Activated CD8-positive, alpha-beta memory T cell treated with anti-CD3 and anti-CD28 coated beads for 36 hours (primary cell): ENCODE measurements around the gene UQCC2. TPM values are rescaled to one million over a fixed set of nuclear protein-coding genes. Genes with fewer than 3 reads are reported as not detected.

Source experiments
- CTCF ChIA-PET: fragments of 350-600 bp; sonication (Branson Sonifier 250); formaldehyde crosslinking; loops from one replicate; lab custom pipeline; 2021; ENCODE audit warnings: antibody characterized with exemption; lab: Charles Lee
- POLR2A ChIA-PET: fragments of 350-600 bp; sonication (Branson Sonifier 250); formaldehyde crosslinking; loops from one replicate; lab custom pipeline; 2021; ENCODE audit warnings: antibody characterized with exemption; lab: Charles Lee
- total RNA-seq, 2 experiments: library from RNA; stranded (reverse); gene quantifications; one replicate each; pipeline ENCODE4 v1.2.3, GENCODE V29; 2021

The UQCC2 gene
- total RNA-seq, 2 experiments from 2014 or later = 150 to 154 TPM

DNA sequence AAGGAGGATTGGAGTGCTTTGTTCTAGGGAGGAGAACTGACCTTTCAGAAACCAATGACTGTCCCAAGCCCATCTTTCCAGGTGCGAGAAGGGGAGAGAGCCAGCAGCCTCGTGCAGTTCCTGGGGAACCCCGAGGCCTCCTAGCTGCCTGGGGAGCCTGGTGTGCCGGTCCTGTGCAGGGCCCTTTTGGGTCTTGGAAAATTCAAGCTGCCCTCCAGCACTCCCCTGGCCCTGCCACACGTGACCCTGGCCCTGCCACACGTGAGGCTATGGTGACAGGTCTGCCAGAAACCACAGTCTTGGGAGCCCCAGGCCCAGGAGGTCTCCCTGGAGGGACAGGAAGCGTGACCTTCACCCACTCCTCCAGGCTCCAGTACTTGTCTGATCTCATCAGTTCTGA lies 19.5 kb upstream of the UQCC2 start:
- ChIA-PET CTCF (interaction anchor here (1.2 kb wide), 1 partner anchor 9 kb away, joined by 3 read pairs; no protein-coding TSS in a partner anchor), POLR2A (no interaction called here)

- ChIA-PET CTCF (interaction anchor here (1.2 kb wide), 1 partner anchor 9 kb away, joined by 3 read pairs; no protein-coding TSS in a partner anchor), POLR2A (no interaction called here)
These were observed 19.1 kb upstream of the UQCC2 start for GRCh38 chr6:33730611-33731010.

DNA sequence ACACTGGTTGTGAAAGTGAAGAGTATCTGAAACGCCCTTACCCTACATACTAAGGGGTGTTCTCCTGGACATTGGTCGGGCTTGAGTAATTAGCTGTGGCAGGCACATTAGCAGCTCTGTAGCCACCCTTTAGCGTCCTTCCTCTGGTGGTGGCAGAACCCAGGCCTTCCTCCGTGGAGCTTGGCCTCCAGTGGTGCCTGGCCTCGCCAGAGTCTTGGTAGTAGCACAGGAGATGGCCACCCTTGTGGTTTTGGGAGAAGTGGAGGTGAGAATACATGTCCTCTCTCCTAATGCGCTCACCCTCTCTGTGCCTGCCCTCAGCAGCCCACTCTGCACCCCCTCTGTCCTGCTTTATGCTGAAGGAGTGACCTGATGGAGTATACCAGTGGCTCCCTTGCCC lies 17.6 kb upstream of the UQCC2 start:
- CTCF ChIA-PET = interaction anchor here (1.0 kb wide), 1 partner anchor 15 kb away, joined by 3 read pairs; no protein-coding TSS in a partner anchor
- POLR2A ChIA-PET = no interaction called here

DNA sequence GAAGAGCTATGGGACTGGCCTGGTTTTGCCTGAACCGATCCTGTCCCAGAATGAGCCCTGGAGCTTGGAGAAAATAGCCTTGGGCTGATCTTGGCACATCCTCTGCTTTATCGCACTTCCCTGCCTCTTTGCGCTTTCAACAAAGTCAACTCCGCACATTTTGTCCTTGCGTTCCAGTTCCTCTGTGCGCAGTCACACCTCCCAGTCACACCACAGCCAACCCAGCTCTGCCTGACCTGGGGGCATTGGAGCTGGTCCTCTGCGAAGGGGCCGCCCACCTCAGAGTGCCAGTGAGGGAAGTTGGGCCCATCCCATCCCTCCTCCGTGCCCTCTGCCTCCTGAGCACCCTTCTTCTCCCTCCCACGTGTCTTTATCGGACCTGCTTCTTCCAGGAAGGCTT lies 16.9 kb upstream of the UQCC2 start:
- CTCF ChIA-PET = interaction anchor here (1.0 kb wide), 1 partner anchor 16 kb away, joined by 3 read pairs; no protein-coding TSS in a partner anchor
- POLR2A ChIA-PET = no interaction called here

GRCh38 chr6:33727932-33728331 lies 16.4 kb upstream of the UQCC2 start:
- ChIA-PET CTCF (no interaction called here), POLR2A (no interaction called here)

- CTCF ChIA-PET = no interaction called here
- POLR2A ChIA-PET = no interaction called here
These were observed 15.6 kb upstream of the UQCC2 start for GRCh38 chr6:33727126-33727525.

- CTCF ChIA-PET = no interaction called here
- POLR2A ChIA-PET = no interaction called here
These were observed 15.2 kb upstream of the UQCC2 start for GRCh38 chr6:33726696-33727095.

DNA sequence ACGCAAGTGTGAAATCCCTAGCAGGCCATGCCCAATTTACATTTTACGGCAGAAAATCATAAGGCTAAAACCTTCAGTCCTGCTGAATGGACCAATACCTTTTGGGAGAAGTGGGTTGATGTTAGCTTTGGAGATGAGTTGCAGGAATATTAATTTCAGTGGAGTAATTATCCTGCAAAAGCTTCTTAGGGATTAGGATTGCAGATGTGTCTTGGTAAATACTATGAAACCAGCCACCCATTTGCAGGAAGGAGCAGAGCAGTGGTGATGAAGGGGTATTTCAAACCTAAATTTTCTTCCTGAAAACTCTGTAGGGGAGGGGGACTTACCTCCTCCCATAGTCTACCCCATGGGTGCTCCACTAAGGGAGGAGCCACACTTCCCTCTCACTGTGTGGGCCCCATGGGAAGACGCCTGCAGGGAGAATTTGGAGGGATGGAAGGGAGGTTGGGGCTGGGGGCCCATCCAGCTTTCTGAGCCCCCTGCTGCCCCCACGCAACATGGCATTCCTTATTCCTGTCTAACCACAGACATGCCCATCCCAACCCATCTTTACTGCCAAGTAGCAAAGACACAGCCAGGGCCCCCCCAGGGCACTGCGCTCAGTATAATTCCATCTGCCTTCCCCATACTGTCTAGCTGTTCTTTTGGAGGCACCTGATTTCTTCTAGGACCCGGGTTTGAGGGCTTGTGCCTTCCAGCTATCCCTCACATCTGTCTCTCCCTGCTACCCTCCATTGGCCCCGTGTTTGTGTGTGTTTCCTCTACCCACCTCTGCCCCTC lies 14.6 kb upstream of the UQCC2 start:
- ChIA-PET CTCF (no interaction called here), POLR2A (interaction anchor here (0.6 kb wide), 1 partner anchor 30 kb away, joined by 3 read pairs; no protein-coding TSS in a partner anchor)

DNA sequence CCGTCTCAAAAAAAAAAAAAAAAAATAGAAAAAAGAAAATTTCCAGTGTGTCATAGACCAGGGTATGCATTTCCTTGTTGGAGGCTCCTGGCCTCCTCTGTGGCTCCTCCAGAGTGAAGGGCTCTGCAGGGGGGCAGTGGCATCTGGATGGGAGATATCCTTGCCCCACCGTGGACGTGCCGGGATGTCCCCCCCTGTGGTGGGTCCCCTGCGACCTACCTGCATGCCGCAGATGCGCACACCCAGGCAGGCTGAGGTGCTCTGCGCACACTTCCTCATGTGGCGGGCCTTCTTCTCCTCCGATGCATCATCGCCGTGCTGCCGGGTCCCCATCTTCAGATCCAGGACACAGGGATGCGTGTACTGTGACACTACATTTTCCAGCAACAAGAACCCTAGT lies 13.7 kb upstream of the UQCC2 start:
- CTCF ChIA-PET = no interaction called here
- POLR2A ChIA-PET = no interaction called here

- POLR2A ChIA-PET = no interaction called here
- CTCF ChIA-PET = interaction anchor here (0.5 kb wide), 1 partner anchor 44 kb away, joined by 3 read pairs; no protein-coding TSS in a partner anchor
These were observed 12.9 kb upstream of the UQCC2 start for GRCh38 chr6:33724102-33725023.

DNA sequence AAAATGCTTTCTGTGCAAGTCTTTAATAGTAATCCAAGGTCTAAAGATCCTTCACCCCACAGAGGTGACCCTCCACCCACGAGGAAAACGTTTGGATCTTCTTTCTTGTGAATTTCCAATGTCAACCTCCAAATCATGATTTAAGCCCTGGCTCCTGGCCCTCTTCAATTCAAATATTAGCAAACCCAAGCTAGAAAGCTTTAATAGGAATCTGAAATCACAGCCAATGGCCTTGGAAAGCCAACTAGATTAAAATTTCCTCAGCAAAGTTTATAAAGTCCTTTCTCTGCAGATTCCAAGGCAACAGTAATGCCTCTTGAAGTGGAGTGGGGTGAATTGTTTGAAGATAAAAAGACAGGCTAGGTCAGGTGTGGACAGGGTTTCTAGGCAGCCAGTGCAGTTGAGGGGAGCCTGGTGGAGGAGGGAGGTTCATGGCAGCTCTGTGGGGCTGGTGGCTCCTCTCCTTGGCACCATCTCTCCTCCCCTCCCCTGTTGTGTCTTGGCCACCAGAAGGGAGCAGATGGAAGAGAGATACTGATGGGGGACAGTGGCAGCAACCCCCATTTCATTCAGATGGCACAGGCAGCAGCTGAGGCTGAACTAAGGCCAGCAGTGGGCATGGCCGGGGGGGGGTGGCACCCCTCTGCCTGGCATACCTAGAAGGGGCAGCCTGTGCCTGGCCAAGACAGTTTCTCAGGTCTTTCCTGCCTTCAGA lies 12.0 kb upstream of the UQCC2 start:
- ChIA-PET POLR2A (no interaction called here), CTCF (interaction anchor here (1.4 to 1.9 kb wide), 2 partner anchors 12 to 23 kb away, joined by 4 to 7 read pairs; partner anchors contain the start of gene UQCC2)

GRCh38 chr6:33722103-33722623 lies 10.7 kb upstream of the UQCC2 start:
- CTCF ChIA-PET = interaction anchor here (1.0 to 1.9 kb wide), 3 partner anchors 9 to 22 kb away, joined by 3 to 7 read pairs (median 4); partner anchors contain the start of gene UQCC2
- POLR2A ChIA-PET = no interaction called here

DNA sequence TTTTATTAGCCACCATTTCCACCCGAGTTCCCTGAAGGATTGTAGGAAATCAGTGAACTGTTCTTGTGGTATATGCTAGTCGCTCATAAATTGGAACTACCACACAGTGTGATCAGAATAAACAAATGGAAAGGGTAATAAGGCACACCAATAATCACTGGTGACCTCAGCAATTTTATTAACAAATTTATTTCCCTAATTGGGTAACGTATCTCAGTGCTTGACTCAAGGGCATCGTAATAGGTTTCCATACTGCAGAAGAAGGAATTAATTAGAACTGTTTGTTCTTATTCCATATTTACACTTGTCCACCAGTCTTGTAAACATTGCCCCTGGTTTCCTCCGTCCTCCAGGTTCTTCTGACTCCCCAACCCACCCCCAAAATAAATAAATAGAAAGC lies 10.0 kb upstream of the UQCC2 start:
- POLR2A ChIA-PET = no interaction called here

GRCh38 chr6:33720998-33721397 lies 9.5 kb upstream of the UQCC2 start:
- POLR2A ChIA-PET = no interaction called here
- CTCF ChIA-PET = interaction anchor here (1.1 kb wide), 1 partner anchor 9 kb away, joined by 3 read pairs; the partner anchor contains the start of gene UQCC2

More for the DNA sequence above, 10.0 kb upstream of the UQCC2 start:
- CTCF ChIA-PET = interaction anchor here (1.0 kb wide), 1 partner anchor 10 kb away, joined by 3 read pairs; no protein-coding TSS in a partner anchor

DNA sequence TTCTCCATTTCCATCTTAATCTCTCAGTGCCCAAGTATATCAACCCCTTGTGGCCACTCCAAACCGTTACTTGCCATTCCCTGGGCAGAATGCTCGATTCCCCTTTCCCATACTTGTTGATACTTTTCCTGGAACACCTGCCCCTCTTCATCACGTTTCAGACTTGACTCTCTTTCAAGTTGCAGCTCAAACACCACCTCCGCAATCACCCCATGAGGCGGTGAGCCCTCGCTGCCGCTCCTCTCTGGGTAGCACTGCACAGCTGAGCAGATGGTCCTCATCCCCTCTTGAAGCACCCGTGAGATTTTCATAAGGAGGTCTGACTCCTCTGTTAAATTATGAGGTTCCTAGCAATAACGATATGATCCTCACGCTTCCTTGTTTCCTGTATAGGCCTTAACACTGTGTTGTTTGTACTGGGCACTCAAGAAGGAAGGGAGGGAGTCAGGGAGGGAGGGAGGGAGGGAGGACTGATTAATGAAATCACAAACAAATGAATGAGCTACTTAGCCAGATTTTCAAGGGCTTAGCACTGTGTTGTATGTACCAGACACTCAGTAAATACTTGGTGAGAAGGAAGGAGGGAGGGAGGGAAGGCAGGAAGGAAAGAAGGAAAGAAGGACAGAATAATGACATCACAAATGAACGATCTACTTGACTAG lies 8.0 kb upstream of the UQCC2 start:
- CTCF ChIA-PET = interaction anchor here (1.1 kb wide), 1 partner anchor 8 kb away, joined by 3 read pairs; the partner anchor contains the start of gene UQCC2
- POLR2A ChIA-PET = no interaction called here

DNA sequence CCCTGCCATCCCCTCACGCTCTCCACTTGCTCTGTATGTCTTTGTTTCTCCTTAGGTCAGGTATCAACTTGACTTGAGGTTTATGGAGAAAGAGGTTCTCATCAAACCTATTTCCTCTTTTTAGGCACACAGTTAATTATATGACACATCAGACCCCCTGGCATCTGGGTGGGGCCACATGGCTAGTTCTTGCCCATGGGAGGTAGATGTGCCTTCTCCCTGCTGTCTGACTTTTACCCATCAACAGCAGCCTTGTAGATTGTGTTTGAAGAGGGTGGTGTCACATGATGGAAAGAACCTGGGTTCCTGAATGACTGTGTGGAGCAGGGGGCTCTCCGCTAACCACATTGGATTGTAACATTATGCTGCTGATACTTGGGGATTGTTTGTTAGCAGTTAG lies 7.2 kb upstream of the UQCC2 start:
- POLR2A ChIA-PET = no interaction called here
- CTCF ChIA-PET = no interaction called here

GRCh38 chr6:33717934-33718455 lies 6.5 kb upstream of the UQCC2 start:
- ChIA-PET POLR2A (no interaction called here), CTCF (no interaction called here)
